Effector memory CD8-positive, alpha-beta T cell (primary cell): ENCODE measurements around the gene SHROOM3.

Experiments used
- ATAC-seq: fragments of 150-1000 bp; cut with Tn5 transposase; replicated peaks from 2 replicates; pipeline ENCODE4 v1.10.0; 2021; ENCODE audit warnings: mild to moderate bottlenecking, moderate library complexity
- DNase-seq, 3 experiments: peaks; one replicate each; pipeline ENCODE4 v3.0.0; 2021
- H3K27ac Mint-ChIP-seq, 2 donors: one replicate each; pipeline ENCODE4 v1.8.0; 2022; ENCODE audit warnings: mild to moderate bottlenecking in 2 of 2, mixed read lengths in 2 of 2, moderate library complexity in 2 of 2
- H3K27me3 Mint-ChIP-seq, 2 donors: one replicate each; pipeline ENCODE4 v1.8.0; 2022; ENCODE audit warnings: mixed read lengths in 2 of 2
- H3K36me3 Mint-ChIP-seq: one replicate; pipeline ENCODE4 v1.8.0; 2022; ENCODE audit warnings: mild to moderate bottlenecking, moderate library complexity, mixed read lengths; ENCODE audit not compliant: insufficient read depth
- H3K4me1 Mint-ChIP-seq, 2 donors: one replicate each; pipeline ENCODE4 v1.8.0; 2022; ENCODE audit warnings: low read depth in 2 of 2, mixed read lengths in 2 of 2
- H3K4me3 Mint-ChIP-seq, 2 donors: one replicate each; pipeline ENCODE4 v1.8.0; 2022; ENCODE audit warnings: mild to moderate bottlenecking in 2 of 2, mixed read lengths in 2 of 2, moderate library complexity in 2 of 2
- H3K9me3 Mint-ChIP-seq, 2 donors: one replicate each; pipeline ENCODE4 v1.8.0; 2022; ENCODE audit warnings: mixed read lengths in 2 of 2

The SHROOM3 gene

GRCh38 chr4:76515975-76516843 lies 81.2 kb downstream of the SHROOM3 start:
- H3K27me3 Mint-ChIP-seq, result peaks cover 0 to 20% of the 10 kb centered on the region in 2 donors
- ATAC-seq (no peak), DNase-seq (no peak)
- peaks cover 0 to 1% of the 10 kb centered on the region in 2 donors for H3K9me3 Mint-ChIP-seq
- H3K36me3 Mint-ChIP-seq, result no peaks in the 10 kb centered on the region
- H3K27ac Mint-ChIP-seq, result no peak overlapping the region
- no peaks in the 10 kb centered on the region for H3K4me1 Mint-ChIP-seq
- no peak overlapping the region for H3K4me3 Mint-ChIP-seq

- DNase-seq (no peak), ATAC-seq (no peak)
- Mint-ChIP-seq H3K27ac (no peak overlapping the region), H3K4me3 (no peak overlapping the region), H3K27me3 (peaks cover 0 to 5% of the 10 kb centered on the region in 2 donors), H3K4me1 (no peaks in the 10 kb centered on the region), H3K9me3 (peaks cover 0 to 1% of the 10 kb centered on the region in 2 donors), H3K36me3 (no peaks in the 10 kb centered on the region)
Observed at GRCh38 chr4:76518241-76518640, 83.2 kb downstream of the SHROOM3 start.

GRCh38 chr4:76523593-76523992 lies 88.6 kb downstream of the SHROOM3 start:
- Mint-ChIP-seq H3K4me3 (no peak overlapping the region), H3K4me1 (no peaks in the 10 kb centered on the region), H3K9me3 (no peaks in the 10 kb centered on the region), H3K27ac (no peak overlapping the region), H3K36me3 (no peaks in the 10 kb centered on the region), H3K27me3 (peaks cover 10 to 31% of the 10 kb centered on the region in 2 donors)
- no peak for ATAC-seq
- DNase-seq, result no peak

- ATAC-seq (no peak), DNase-seq (no peak)
- Mint-ChIP-seq H3K36me3 (no peaks in the 10 kb centered on the region), H3K4me3 (no peak overlapping the region), H3K27me3 (peaks cover 14 to 46% of the 10 kb centered on the region in 2 donors), H3K4me1 (no peaks in the 10 kb centered on the region), H3K27ac (no peak overlapping the region), H3K9me3 (no peaks in the 10 kb centered on the region)
Observed at GRCh38 chr4:76525751-76526150, 90.7 kb downstream of the SHROOM3 start.

GRCh38 chr4:76526585-76526990 lies 91.6 kb downstream of the SHROOM3 start:
- no peaks in the 10 kb centered on the region for H3K36me3 Mint-ChIP-seq
- no peak for ATAC-seq
- peaks cover 14 to 46% of the 10 kb centered on the region in 2 donors for H3K27me3 Mint-ChIP-seq
- no peaks in the 10 kb centered on the region for H3K9me3 Mint-ChIP-seq
- no peak for DNase-seq
- no peak overlapping the region for H3K4me3 Mint-ChIP-seq
- no peaks in the 10 kb centered on the region for H3K4me1 Mint-ChIP-seq
- H3K27ac Mint-ChIP-seq, result no peak overlapping the region

- H3K27me3 Mint-ChIP-seq, result peaks cover 20 to 46% of the 10 kb centered on the region in 2 donors
- no peak for DNase-seq
- no peak overlapping the region for H3K4me3 Mint-ChIP-seq
- no peaks in the 10 kb centered on the region for H3K36me3 Mint-ChIP-seq
- H3K9me3 Mint-ChIP-seq, result no peaks in the 10 kb centered on the region
- H3K27ac Mint-ChIP-seq, result no peak overlapping the region
- H3K4me1 Mint-ChIP-seq, result no peaks in the 10 kb centered on the region
- ATAC-seq, result no peak
Observed at GRCh38 chr4:76527666-76528065, 92.6 kb downstream of the SHROOM3 start.

- H3K27ac Mint-ChIP-seq, result no peak overlapping the region
- no peaks in the 10 kb centered on the region for H3K9me3 Mint-ChIP-seq
- no peak overlapping the region for H3K4me3 Mint-ChIP-seq
- DNase-seq, result no peak
- H3K4me1 Mint-ChIP-seq, result no peaks in the 10 kb centered on the region
- peaks cover 11 to 25% of the 10 kb centered on the region in 2 donors for H3K27me3 Mint-ChIP-seq
- no peak for ATAC-seq
- H3K36me3 Mint-ChIP-seq, result no peaks in the 10 kb centered on the region
Observed at GRCh38 chr4:76531597-76531996, 96.6 kb downstream of the SHROOM3 start.

GRCh38 chr4:76532805-76533204 lies 97.8 kb downstream of the SHROOM3 start:
- Mint-ChIP-seq H3K4me1 (no peaks in the 10 kb centered on the region), H3K9me3 (no peaks in the 10 kb centered on the region), H3K4me3 (no peak overlapping the region), H3K36me3 (no peaks in the 10 kb centered on the region), H3K27me3 (peaks cover 11 to 17% of the 10 kb centered on the region in 2 donors), H3K27ac (no peak overlapping the region)
- ATAC-seq (no peak), DNase-seq (no peak)

- Mint-ChIP-seq H3K4me1 (no peaks in the 10 kb centered on the region), H3K27ac (no peak overlapping the region), H3K27me3 (peaks cover 11 to 17% of the 10 kb centered on the region in 2 donors), H3K36me3 (no peaks in the 10 kb centered on the region), H3K9me3 (no peaks in the 10 kb centered on the region), H3K4me3 (no peak overlapping the region)
- DNase-seq, result no peak
- ATAC-seq, result no peak
Observed at GRCh38 chr4:76533314-76533713, 98.3 kb downstream of the SHROOM3 start.

GRCh38 chr4:76535603-76536372 lies 100.8 kb downstream of the SHROOM3 start:
- no peaks in the 10 kb centered on the region for H3K36me3 Mint-ChIP-seq
- H3K27ac Mint-ChIP-seq, result no peak overlapping the region
- no peaks in the 10 kb centered on the region for H3K4me1 Mint-ChIP-seq
- no peak for ATAC-seq
- H3K27me3 Mint-ChIP-seq, result peaks cover 0 to 6% of the 10 kb centered on the region in 2 donors
- no peaks in the 10 kb centered on the region for H3K9me3 Mint-ChIP-seq
- no peak for DNase-seq
- H3K4me3 Mint-ChIP-seq, result no peak overlapping the region

GRCh38 chr4:76536373-76536689 lies 101.3 kb downstream of the SHROOM3 start:
- Mint-ChIP-seq H3K36me3 (no peaks in the 10 kb centered on the region), H3K4me3 (no peak overlapping the region), H3K27me3 (peaks cover 0 to 6% of the 10 kb centered on the region in 2 donors), H3K27ac (no peak overlapping the region), H3K9me3 (no peaks in the 10 kb centered on the region), H3K4me1 (no peaks in the 10 kb centered on the region)
- DNase-seq (no peak), ATAC-seq (no peak)

GRCh38 chr4:76538296-76538695 lies 103.3 kb downstream of the SHROOM3 start:
- H3K4me1 Mint-ChIP-seq, result no peaks in the 10 kb centered on the region
- no peaks in the 10 kb centered on the region for H3K36me3 Mint-ChIP-seq
- H3K9me3 Mint-ChIP-seq, result no peaks in the 10 kb centered on the region
- H3K27ac Mint-ChIP-seq, result no peak overlapping the region
- H3K27me3 Mint-ChIP-seq, result no peaks in the 10 kb centered on the region
- H3K4me3 Mint-ChIP-seq, result no peak overlapping the region
- DNase-seq, result no peak
- no peak for ATAC-seq

GRCh38 chr4:76539979-76540378 lies 105.0 kb downstream of the SHROOM3 start:
- Mint-ChIP-seq H3K4me3 (no peak overlapping the region), H3K4me1 (no peaks in the 10 kb centered on the region), H3K27ac (no peak overlapping the region), H3K36me3 (no peaks in the 10 kb centered on the region), H3K9me3 (no peaks in the 10 kb centered on the region), H3K27me3 (peaks cover under 1 to 2% of the 10 kb centered on the region in 2 donors)
- ATAC-seq (no peak), DNase-seq (no peak)

GRCh38 chr4:76540486-76540885 lies 105.5 kb downstream of the SHROOM3 start:
- Mint-ChIP-seq H3K9me3 (no peaks in the 10 kb centered on the region), H3K27me3 (peaks cover 6 to 7% of the 10 kb centered on the region in 2 donors), H3K4me1 (peaks cover 1 to 4% of the 10 kb centered on the region in 2 donors), H3K27ac (no peak overlapping the region), H3K36me3 (no peaks in the 10 kb centered on the region), H3K4me3 (no peak overlapping the region)
- DNase-seq (no peak), ATAC-seq (no peak)
